K562 (cell line): ENCODE results near the gene YIF1A. TPM values are rescaled to one million over a fixed set of nuclear protein-coding genes. Genes with fewer than 3 reads are reported as not detected.
A peak's percentile ranks its signal among the peaks of the same experiment; 100 is the strongest.

ENCODE experiments used
- ATAC-seq: fragments of 200-7000 bp; cut with Tn5 transposase; 3 replicates; pipeline ENCODE4 v1.9.1; 2020; ENCODE audit warnings: moderate library complexity
- BruUV-seq: library from RNA; stranded (reverse); fragments of 400-500 nt; replicated peaks from 2 replicates; lab custom pipeline; 2021; lab: Mats Ljungman, UMichigan
- CTCF ChIA-PET: fragments of 300-600 bp; formaldehyde crosslinking; extraction: SDS; loops from one replicate; lab custom pipeline; 2021; ENCODE audit warnings: low intra/inter-chr PET ratio; lab: Yijun Ruan, JAX
- POLR2A ChIA-PET: fragments of 300-600, 350-650 bp; sonication (Branson Sonifier 250); formaldehyde crosslinking; extraction: SDS; loops from one replicate; lab custom pipeline; 2021; ENCODE audit warnings: antibody characterized with exemption, inconsistent platforms; lab: Yijun Ruan, JAX
- DNase-seq, 4 experiments: peaks; one replicate each; pipeline versions ENCODE4 v3.0.0 to v3.0.0-alpha.2; 2011 to 2018; ENCODE audit warnings: low spot score in 3 of 4, mixed read lengths in 3 of 4; ENCODE audit errors: extremely low read depth in 1 of 4
- FAIRE-seq: peaks from 2 replicates; lab custom pipeline; 2011; peaks lifted over from hg19 to GRCh38; lab: Jason Lieb, UNC
- H2AFZ ChIP-seq: 2 replicates; pipeline ENCODE4 v1.6.0; 2011; ENCODE audit warnings: low read depth, low read length, control low read depth, inconsistent platforms
- H3K27ac ChIP-seq: fragments of 200-600 bp; 3 replicates; pipeline ENCODE4 v1.8.0; 2011; ENCODE audit warnings: low read depth, mild to moderate bottlenecking, control low read depth, inconsistent platforms, low read length, moderate library complexity, mixed read lengths; ENCODE audit errors: extremely low read depth
- H3K27me3 ChIP-seq, 2 experiments: fragments of 300-600 bp in 1 of 2; 2 replicates in 1 of 2; 3 replicates in 1 of 2; pipeline versions ENCODE4 v1.6.0 to v1.8.0; 2011; ENCODE audit warnings: inconsistent platforms in 2 of 2, low read length in 2 of 2, mild to moderate bottlenecking in 1 of 2, mixed read lengths in 1 of 2, moderate library complexity in 1 of 2; ENCODE audit not compliant: control insufficient read depth in 2 of 2, insufficient read depth in 2 of 2
- H3K36me3 ChIP-seq: fragments of 300-600 bp; 3 replicates; pipeline ENCODE4 v1.8.0; 2011; ENCODE audit warnings: mild to moderate bottlenecking, low read length, inconsistent platforms; ENCODE audit not compliant: control insufficient read depth, insufficient read depth
- H3K4me1 ChIP-seq, 2 experiments: fragments of 200-600 bp in 1 of 2; replicated peaks in 1 of 2; 2 replicates in 1 of 2; 3 replicates in 1 of 2; pipeline versions ENCODE4 v1.5.1 to v1.8.0; 2011; ENCODE audit warnings: inconsistent platforms in 2 of 2, low read length in 2 of 2, mild to moderate bottlenecking in 1 of 2, mixed read lengths in 1 of 2, moderate library complexity in 1 of 2; ENCODE audit not compliant: control insufficient read depth in 2 of 2, insufficient read depth in 2 of 2
- H3K4me2 ChIP-seq: 2 replicates; pipeline ENCODE4 v1.6.1; 2011; ENCODE audit warnings: low read length, control low read depth, inconsistent platforms, mixed read lengths; ENCODE audit not compliant: insufficient read depth
- H3K4me3 ChIP-seq: fragments of 200-600 bp; sonication (generic), shearing (Covaris generic); 2 replicates; pipeline ENCODE4 v1.5.1; 2016; ENCODE audit warnings: control low read depth, inconsistent platforms
- H3K79me2 ChIP-seq: fragments of 200-600 bp; 3 replicates; pipeline ENCODE4 v1.8.0; 2011; ENCODE audit warnings: low read length, inconsistent platforms; ENCODE audit not compliant: control insufficient read depth, insufficient read depth
- H3K9ac ChIP-seq, 2 experiments: 2 replicates each; pipeline versions ENCODE4 v1.6.0 to v1.6.1; 2011; ENCODE audit warnings: low read depth in 2 of 2, low read length in 2 of 2, control low read depth in 1 of 2, inconsistent platforms in 1 of 2, mild to moderate bottlenecking in 1 of 2, mixed read lengths in 1 of 2; ENCODE audit not compliant: insufficient read depth in 1 of 2
- H3K9me1 ChIP-seq: one replicate; pipeline ENCODE4 v1.6.0; 2011; ENCODE audit warnings: inconsistent platforms, mild to moderate bottlenecking, low read length, moderate library complexity; ENCODE audit not compliant: control insufficient read depth, insufficient read depth
- H3K9me3 ChIP-seq: replicated peaks from 2 replicates; pipeline ENCODE4 v1.5.1; 2011; ENCODE audit warnings: low read depth, low read length, inconsistent platforms; ENCODE audit not compliant: control insufficient read depth, insufficient read depth
- H4K20me1 ChIP-seq: replicated peaks from 2 replicates; pipeline ENCODE4 v1.6.1; 2011; ENCODE audit warnings: low read length, inconsistent platforms, mixed read lengths; ENCODE audit not compliant: control insufficient read depth, insufficient read depth
- IRF2 ChIP-seq: sonication (generic); formaldehyde crosslinking; IDR thresholded peaks from 2 replicates; pipeline ENCODE4 v1.8.1; 2022; ENCODE audit warnings: mild to moderate bottlenecking, missing genetic modification reagents
- RBFOX2 ChIP-seq: fragments of 200-400 bp; formaldehyde crosslinking; IDR thresholded peaks from 2 replicates; pipeline ENCODE4 v1.6.1; 2017; ENCODE audit warnings: low read depth, mild to moderate bottlenecking, low read length, moderate library complexity
- SAFB2 ChIP-seq: fragments of 200-400 bp; formaldehyde crosslinking; IDR thresholded peaks from 2 replicates; pipeline ENCODE4 v1.6.1; 2018; ENCODE audit warnings: borderline replicate concordance, low read length, low read depth, moderate library complexity; ENCODE audit not compliant: severe bottlenecking
- ZNF212 ChIP-seq: fragments of 450-650 bp; formaldehyde crosslinking; IDR thresholded peaks from 2 replicates; pipeline ENCODE4 v1.4.0; 2020; ENCODE audit warnings: mild to moderate bottlenecking
- WGBS: fragments of 100-300 bp; shearing (Covaris generic); methylation state at CpG from one replicate; pipeline ENCODE4 v1.1.6; 2016; ENCODE audit warnings: low coverage, mixed read lengths; ENCODE audit not compliant: insufficient coverage; ENCODE audit errors: missing lambda C conversion rate; 5-methylcytosine and 5-hydroxymethylcytosine counted together
- in situ Hi-C: fragments of 300-500 bp; cut with MboI; formaldehyde crosslinking; loops from 4 replicates; pipeline ENCODE4 v1.15.0; 2018; ENCODE audit warnings: inconsistent platforms, mixed read lengths
- intact Hi-C: fragments of 100-400 bp; cut with micrococcal nuclease; formaldehyde crosslinking; loops from 2 replicates; pipeline ENCODE4 v1.14.2; 2022
- polyA plus RNA-seq, 8 experiments: library from polyadenylated mRNA; depleted of rRNA in 4 of 8; stranded (reverse) in 5 of 8; unstranded in 3 of 8; fragments of >200 nt; fragmentation: Nextera tagmentation in 2 of 8; fragmentation: Illumina TruSeq in 1 of 8; extraction: Ambion mirVana in 2 of 8; extraction: Trizol in 1 of 8; gene quantifications; 2 replicates each; pipeline versions ENCODE4 v1.2.1 to v1.2.3, GENCODE V29; 2011 to 2014; ENCODE audit warnings: inconsistent platforms in 1 of 8, missing spikeins in 1 of 8
- total RNA-seq, 7 experiments: library from RNA; depleted of rRNA in 6 of 7; stranded (reverse); fragments of >200 nt in 6 of 7; fragmentation: Illumina TruSeq in 2 of 7; extraction: Trizol in 2 of 7; gene quantifications; 2 replicates each; pipeline versions ENCODE4 v1.2.1 to v1.2.3, GENCODE V29; 2011 to 2021; ENCODE audit warnings: low replicate concordance in 1 of 7

Gene YIF1A
- total and polyA plus RNA-seq, 9 of the 15 experiments (the other 6 are each of a cell fraction or from before 2014, with no cell fraction given) = 8.6 to 121 (median 77.2) TPM

DNA sequence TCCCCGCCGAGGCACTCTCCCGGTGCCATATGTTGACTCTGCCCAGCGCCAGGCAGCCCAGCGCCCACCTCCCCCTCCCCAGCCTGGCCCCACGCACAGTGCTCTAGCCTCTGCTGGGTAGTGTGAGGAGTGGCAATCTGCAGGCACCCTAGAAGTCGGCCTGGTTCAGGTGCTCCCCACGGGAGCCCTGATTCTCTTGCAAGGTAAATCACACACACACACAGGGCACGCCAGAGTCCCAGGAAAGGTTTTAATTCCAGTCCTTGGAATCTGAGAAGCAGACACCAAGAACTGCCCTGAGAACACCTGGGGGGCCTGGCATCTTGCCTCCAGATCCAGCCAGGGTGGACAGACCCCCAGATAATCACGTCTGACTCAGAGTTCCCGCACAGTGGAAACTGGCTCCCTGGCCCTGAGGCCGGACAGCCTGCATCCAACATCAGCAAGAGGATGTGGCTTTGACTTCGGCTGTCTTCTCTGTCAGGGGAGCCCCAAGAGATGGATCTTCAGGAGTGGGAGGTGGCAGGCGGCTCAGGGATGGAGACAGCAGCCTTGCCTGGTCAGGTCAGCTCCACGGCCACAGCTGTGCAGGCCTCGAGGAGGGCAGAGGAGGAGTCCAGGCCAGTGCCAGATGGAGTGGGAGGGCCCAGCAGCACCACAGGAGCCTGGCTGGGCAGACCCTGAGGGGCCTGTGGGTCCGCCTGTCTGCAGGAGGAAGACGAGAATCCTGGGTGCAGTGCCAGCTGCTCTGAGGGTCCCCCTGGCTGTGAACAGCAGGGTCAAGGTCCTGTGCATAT, 48.4 kb upstream of the YIF1A start:
- no peak for TF ChIP-seq IRF2 (CRISPR knock-in tag)
- TF ChIP-seq ZNF212 (CRISPR knock-in tag) = no peak
- no peak for TF ChIP-seq SAFB2
- peak; percentile 1; the same call in 1 of the 2 replicates for TF ChIP-seq RBFOX2
- Histone ChIP-seq H3K9me3 (no peaks in the 10 kb centered on the region), H4K20me1 (peaks cover 3% of the 10 kb centered on the region; the same call in 1 of the 2 replicates), H3K4me2 (no peak overlapping the region), H3K9me1 (no peaks in the 10 kb centered on the region), H3K27ac (no peak overlapping the region), H2AFZ (no peak overlapping the region), H3K9ac (peak overlapping the region in 1 of 2 experiments; percentile 78; a peak in 1 of 4 replicates), H3K36me3 (peaks cover 51% of the 10 kb centered on the region; the same call in 2 of the 3 replicates), H3K27me3 (no peaks in the 10 kb centered on the region), H3K4me1 (peaks cover 7 to 51% of the 10 kb centered on the region in 2 experiments; a peak in 4 of 5 replicates), H3K4me3 (no peak overlapping the region), H3K79me2 (no peaks in the 10 kb centered on the region)
- in situ Hi-C loops (no loop called here), intact Hi-C loops (no loop called here)
- ChIA-PET CTCF (interaction anchor here (0.5 to 1.7 kb wide), 3 partner anchors 26 to 1216 kb away, joined by 3 to 8 read pairs (median 8); no protein-coding TSS in a partner anchor), POLR2A (interaction anchor here (0.6 to 1.7 kb wide), 3 partner anchors 11 to 56 kb away, joined by 3 to 5 read pairs (median 4); partner anchors contain the start of genes B4GAT1 and YIF1A)
- DNase-seq (peak in 1 of 4 experiments; percentile 8), ATAC-seq (no peak), FAIRE-seq (no peak)
- BruUV-seq = no TSS peak
- WGBS = 77% methylated on average over 11 of the region's 18 CpGs
